HG03520 (cell line): ENCODE measurements around the gene CLDND1.

Experiments
- ATAC-seq: cut with Tn5 transposase; IDR thresholded peaks from one replicate; pipeline ENCODE4 v1.9.1; 2021; ENCODE audit warnings: mild to moderate bottlenecking, moderate library complexity; ENCODE audit not compliant: unreplicated experiment

The CLDND1 gene

DNA sequence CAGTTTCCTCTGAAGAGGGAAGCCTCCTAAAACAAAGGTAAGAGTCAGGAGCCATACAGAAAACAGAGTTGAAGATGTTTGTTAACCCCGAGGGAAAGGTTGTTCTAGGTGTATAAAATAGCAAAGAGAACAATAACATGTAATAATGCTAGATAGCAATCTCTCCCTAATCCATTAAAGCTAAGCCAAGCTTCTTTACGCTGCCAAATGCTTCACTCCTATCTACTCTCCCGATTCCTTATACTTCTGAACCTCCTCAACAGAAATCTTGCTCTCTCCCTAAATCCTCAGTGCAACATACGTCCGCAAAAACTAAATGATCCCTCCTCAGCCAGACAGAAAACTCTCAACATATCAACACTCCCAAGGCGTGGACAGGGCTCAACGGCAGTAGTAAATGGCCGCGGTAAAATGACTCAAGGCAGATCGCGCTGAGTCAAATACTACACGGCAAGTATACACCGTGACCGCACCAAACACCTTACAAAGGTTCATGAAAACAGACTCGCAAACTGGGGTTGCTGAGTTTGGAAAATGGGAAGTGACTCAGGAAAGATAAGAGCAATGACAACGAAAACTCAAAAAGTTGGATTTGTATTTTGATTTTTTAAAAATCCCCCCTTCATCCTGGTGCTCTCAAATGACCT, 682 bp downstream of the CLDND1 start:
- ATAC-seq, result peak; percentile 38

DNA sequence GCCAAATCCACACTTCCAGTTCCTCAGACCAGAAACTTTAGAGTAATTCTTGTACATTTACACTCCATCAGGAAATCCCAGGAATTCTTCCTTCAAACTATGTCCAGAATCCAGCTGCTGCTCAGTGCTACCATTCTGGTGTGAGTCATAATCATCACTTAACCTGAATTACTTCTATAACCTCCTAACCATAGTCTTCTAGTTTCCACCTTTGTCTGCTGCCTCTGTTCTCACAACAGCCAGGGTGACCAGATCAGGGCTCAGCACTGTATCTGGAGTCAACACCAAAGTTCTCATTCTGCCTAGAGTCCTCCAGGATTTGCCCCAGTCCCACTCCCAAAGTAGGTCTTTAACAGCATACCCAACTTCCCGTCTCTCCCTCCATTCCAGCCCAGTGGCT, 3.4 kb downstream of the CLDND1 start:
- no peak for ATAC-seq

DNA sequence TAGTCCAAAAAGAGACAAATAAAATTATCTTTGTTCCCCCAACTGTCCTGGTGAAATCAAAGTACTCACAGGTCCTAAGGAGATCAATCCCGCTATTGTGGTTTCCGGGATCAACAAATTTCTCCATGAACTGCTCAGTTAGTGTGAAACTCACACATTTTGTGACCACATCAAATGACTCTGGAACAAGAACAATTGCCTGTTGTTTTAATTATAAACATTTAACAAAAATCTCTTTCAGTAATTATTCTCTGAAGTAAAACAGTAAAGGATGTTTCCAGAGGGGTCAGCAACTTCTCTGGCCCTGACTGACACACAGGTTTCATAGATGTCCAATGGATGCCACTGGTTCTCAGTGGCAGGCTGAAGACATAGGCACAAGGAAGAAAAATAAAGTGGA, 3.9 kb downstream of the CLDND1 start:
- ATAC-seq, result no peak

DNA sequence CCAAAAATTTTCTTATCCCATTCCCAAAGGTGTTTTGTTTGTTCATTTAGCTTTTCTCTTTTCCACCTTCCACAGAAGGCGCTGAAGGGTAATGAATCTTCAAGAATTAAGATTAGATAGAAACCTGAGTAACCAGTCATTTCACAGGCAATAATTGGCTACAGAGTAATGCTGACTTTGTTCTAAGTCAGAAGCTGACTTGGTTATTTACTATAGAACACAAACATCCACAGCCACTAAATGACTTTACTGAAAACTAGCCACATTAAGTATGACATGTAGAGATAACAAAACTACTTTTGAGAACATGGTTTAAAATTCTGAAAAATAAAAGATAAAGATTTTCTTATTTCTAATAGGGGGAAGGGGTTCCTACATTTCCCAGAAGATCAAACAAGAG, 7.8 kb downstream of the CLDND1 start:
- no peak for ATAC-seq

DNA sequence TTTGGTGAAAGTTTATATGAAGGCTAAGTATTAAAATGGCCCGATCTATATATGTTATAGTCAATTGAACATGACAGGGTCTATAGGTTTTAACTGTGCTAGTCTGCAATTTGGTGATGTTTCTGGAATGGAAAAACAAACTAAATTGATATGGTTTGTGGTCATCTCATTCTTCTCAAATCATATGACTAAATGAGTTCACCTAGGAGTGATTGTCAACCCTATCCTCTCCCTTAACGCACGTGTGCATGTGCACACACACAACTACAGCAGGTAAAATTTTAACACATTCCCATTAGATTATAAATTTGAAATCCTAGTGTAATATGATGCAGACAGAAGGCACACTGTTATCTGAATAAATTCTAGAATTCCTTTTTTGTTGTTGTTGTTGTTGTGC, 9.0 kb downstream of the CLDND1 start:
- no peak for ATAC-seq

DNA sequence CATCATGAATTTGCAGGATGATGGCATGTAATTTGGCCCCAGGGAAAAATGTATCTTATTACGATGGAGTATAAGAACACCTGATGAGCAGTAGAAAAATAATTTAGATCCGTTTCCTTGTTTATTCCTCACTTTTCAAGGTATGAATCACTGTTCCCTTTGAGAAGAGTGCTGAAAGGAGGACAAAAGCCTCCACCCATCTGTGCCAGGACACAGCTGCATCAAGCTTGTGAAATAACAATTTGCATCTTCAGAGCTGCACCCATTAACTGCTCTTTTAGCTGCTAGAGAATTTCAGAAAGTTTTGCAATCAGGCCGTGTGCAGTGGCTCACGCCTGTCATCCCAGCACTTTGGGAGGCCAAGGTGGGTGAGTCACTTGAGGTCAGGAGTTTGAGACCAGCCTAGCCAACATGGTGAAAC, 9.6 kb downstream of the CLDND1 start:
- ATAC-seq, result no peak

DNA sequence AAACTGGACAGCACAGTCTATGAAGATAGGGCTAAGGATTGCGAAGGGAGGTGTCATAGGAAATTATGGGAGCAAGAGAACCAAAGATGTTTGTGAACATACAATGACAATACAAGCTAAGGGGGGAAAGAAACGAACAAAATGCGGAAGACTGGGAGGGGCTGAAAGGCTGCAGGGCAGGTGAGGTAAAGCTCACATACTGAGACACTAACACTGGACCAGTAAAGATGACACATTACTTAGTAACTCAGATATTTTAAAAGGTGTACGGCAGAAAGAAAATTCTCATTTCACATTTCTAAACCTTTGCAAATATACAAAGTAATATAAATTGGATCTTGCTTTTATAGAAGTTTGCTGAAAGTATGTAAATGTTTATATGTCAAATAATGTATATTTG, 10.1 kb downstream of the CLDND1 start:
- ATAC-seq, result no peak

DNA sequence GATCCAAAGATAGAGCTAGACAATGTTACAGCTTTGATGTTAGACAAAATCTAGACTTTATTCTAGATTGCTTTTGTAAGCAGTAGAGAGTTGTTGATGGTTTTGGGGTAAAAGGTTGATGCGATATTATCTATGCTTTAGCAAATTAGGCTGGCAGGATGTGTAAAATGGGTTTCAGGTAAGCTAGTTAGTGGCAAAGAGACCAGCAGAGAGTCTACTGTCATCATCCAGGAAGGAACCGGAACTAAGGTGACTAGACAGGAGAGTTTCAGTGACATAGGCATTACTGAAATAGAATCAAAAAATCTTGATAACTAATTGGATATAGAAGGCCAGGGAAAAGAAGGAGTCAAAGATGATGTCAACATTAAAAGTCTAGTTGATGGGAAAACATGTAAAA, 14.1 kb downstream of the CLDND1 start:
- ATAC-seq, result no peak

DNA sequence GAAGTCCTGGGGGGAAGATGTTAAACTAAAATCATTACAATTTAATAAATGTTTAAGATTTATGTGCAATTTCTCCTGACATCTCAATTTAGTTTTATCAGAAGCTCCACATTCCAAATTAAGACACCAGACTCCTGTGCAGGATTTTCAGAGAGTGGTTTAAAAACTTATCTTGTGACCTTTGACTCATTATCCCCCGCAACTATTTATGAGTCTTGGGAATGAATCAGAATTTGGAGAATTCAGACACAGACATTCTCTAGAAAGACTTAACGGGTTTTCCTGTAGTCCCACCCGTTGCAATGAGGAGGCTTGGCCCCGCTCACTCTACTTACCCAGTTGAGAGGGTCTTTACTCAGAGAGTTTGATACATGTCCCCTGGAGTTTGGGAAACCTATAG, 18.2 kb downstream of the CLDND1 start:
- no peak for ATAC-seq

DNA sequence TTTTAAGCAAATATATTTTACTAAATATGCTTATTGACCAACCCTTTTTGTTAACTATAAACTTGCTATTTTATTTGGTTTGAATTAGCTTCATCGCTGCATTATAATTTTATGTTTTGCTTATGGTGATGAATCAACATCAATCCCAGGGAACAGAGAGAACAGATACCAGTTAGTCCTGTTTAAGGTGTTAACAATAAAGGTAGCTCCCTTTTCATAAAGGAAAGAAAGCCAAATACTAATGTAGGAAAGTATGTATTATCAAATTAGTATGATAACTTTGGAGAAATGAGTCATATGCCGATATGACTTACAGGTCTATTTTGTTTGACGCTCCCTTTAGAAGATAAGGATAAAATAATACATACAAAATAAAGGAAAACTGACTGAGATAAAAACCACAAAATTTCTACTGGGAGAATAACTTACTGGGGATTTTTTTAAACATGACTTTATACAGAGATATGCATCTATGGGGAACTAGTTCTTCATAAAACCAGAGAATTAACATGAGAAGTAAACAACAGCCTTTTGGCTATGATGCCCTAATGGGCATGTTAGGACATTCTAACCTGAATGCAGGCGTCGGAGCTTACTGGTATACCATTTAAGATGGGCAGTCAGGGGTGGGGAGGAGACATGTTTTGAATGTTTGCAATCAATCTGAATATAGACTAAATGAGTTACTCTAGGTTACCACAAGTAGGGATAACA, 20.7 kb downstream of the CLDND1 start:
- ATAC-seq, result no peak

DNA sequence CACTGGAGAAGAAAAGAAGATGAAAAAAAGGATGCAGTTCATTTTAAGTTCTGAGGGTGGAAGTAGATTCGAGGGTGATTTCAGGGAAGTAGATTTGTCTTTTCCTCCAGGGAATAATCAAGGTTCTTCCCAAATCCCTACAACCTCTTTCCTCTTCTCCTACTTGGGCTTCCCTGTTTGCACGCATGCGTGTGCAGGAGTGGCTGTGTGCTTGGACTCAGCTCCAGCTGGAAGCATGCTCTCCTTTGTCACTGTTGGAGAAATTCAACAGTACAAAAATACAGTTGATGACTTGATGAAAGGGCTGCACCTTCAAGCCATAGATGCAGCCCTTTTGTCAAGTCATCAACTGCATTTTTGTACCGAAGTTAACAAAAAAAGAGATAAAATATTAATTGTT, 21.4 kb downstream of the CLDND1 start:
- no peak for ATAC-seq

DNA sequence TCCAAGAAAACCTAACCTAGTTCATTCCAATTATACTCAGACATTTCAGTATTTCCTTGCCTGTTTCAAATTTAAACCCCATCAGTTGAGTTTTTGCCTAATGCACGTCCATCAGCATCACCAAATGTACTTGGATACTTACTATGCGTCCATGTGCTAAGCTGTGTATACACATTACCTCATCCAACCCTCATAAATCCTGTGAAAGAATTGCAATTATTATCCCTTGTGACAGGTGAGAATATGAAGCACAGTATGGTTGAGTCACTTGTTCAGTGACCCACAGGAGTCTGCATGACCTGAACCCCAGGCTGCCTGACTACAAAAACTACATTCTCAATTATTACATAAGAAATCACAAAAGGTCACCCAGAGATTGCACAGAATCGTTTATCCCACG, 22.7 kb downstream of the CLDND1 start:
- ATAC-seq, result no peak

DNA sequence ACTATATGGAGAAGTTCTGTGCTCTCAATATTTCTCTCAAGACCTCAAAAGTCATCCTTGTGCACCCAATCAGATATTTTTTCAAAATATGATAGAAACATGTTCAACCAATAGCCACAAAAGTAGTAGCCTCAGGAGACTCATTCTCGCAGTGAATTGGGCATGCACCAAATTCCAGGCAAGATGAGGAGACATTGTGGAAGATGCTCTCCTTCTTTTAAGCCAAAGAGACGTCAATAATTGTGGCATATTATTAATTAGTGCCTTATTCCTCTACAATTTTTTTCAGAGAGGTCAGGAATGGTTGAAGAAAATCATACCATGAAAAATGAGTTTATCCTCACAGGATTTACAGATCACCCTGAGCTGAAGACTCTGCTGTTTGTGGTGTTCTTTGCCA, 25.3 kb downstream of the CLDND1 start, which contains the start of gene OR5K2:
Gene OR5K2, plus strand, starts transcription at position 301 of the 400 bp plus-strand sequence. Its CDS starts 0 bp downstream, at position 301.
- no peak for ATAC-seq

DNA sequence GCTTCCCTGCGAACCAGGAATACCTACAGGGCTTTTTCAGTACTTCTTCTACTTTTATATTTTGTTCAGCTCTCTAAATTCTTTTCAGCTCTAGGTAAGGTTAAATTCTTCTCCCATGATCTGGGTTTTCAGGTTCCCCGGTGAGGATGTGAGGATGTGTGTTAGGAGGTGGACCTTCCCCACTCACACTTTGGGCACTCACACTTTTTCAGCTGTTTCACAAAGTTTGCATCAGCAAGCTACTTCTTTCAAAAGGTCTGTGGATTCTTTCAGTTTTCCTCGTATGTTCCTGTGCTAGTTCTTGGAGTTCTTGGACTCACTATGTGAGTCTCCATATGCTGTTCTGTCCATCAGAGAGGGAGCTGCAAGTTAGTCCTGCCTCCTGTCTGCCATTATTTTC, 39.1 kb downstream of the CLDND1 start:
- ATAC-seq, result no peak

DNA sequence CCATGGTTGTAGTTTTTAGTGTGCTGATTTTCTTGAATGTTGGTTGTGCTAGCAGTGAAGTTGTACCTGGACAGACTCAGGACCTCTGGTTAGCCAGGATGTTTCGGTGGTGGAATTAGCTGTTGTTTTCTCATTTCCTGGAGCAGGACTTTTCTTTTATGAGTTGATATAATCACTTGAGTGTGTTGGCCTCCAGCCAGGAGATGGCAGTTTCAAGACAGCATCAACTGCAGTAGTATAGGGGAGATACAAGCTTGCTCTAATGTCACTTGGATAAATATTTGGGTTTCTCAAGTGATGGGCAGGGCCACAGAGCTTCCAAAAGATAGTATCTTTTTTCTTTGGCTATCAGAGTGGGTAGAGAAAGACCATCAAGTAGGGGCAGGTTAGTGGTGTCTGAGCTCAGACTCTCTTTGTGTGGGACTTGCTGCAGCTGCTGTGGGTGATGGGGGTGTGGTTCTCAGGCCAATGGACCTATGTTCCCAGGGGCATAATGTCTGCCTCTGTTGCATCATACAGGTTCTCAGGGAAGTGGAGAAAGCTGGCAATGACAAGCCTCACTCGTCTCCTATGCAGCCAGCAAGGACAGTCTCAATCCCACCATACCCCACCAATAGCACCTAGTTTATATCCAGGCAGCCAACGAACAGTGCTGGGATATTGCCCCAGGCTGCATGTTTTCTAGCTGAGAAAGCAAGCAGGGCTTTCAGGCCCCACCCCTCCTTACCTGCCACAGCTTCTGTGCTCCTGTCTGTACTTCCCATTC, 39.8 kb downstream of the CLDND1 start:
- ATAC-seq, result no peak
